HG03175 (cell line): ENCODE data around the gene TUSC2.

Experiments
- ATAC-seq: cut with Tn5 transposase; IDR thresholded peaks from one replicate; pipeline ENCODE4 v1.9.1; 2021; ENCODE audit warnings: mild to moderate bottlenecking, moderate library complexity; ENCODE audit not compliant: unreplicated experiment

The TUSC2 gene

GRCh38 chr3:50276762-50277101 is 51.3 kb downstream of the TUSC2 start:
- no peak for ATAC-seq

- ATAC-seq: no peak
Measured at GRCh38 chr3:50275996-50276761, 51.8 kb downstream of the TUSC2 start.

GRCh38 chr3:50275141-50275995 is 52.7 kb downstream of the TUSC2 start:
- ATAC-seq: no peak
